Stomach (tissue), 9 donors: ENCODE data around the gene SPECC1. TPM values are rescaled to one million over a fixed set of nuclear protein-coding genes. Genes with fewer than 3 reads are reported as not detected.
"Not testable (repeated sequence)": the region's sequence is repeated elsewhere in the genome, so short reads cannot be mapped to it uniquely, and the experiment has no call there.

ENCODE experiments used
- DNase-seq, 2 donors: peaks; one replicate each; pipeline versions ENCODE4 v3.0.0 to v3.0.0-alpha.2; 2013 to 2019
- H3K27ac ChIP-seq, 5 donors: fragments of 200-600 bp in 4 of 5; sonication (generic) in 4 of 5; one replicate each; pipeline ENCODE4 v1.5.1; 2013 to 2019; ENCODE audit warnings: mild to moderate bottlenecking in 1 of 5, moderate library complexity in 1 of 5
- H3K27me3 ChIP-seq, 3 donors: fragments of 200-600 bp; sonication (generic); one replicate each; pipeline ENCODE4 v1.5.1; 2017 to 2019; ENCODE audit warnings: mixed run types in 1 of 3
- H3K36me3 ChIP-seq, 4 donors: fragments of 200-600 bp; sonication (generic); 1 replicate in 3 of 4; 2 replicates in 1 of 4; pipeline ENCODE4 v1.5.1; 2016 to 2019
- H3K4me1 ChIP-seq, 4 donors: fragments of 200-600 bp; sonication (generic); one replicate each; pipeline ENCODE4 v1.5.1; 2016 to 2019
- H3K4me3 ChIP-seq, 4 donors: fragments of 200-600 bp; sonication (generic) in 3 of 4; one replicate each; pipeline ENCODE4 v1.5.1; 2016 to 2019; ENCODE audit warnings: mild to moderate bottlenecking in 1 of 4
- H3K9me3 ChIP-seq, 4 donors: fragments of 200-600 bp; sonication (generic); one replicate each; pipeline ENCODE4 v1.5.1; 2016 to 2019
- CTCF ChIP-seq, 7 experiments: fragments of 450-650 bp in 4 of 7; fragments of 200-600 bp in 3 of 7; sonication (generic) in 3 of 7; IDR thresholded peaks; one replicate each; pipeline ENCODE4 v1.5.1; 2016 to 2019; ENCODE audit warnings: antibody characterized with exemption in 7 of 7, control low read depth in 2 of 7, mild to moderate bottlenecking in 1 of 7
- EP300 ChIP-seq: sonication (generic); formaldehyde crosslinking; IDR thresholded peaks from one replicate; pipeline ENCODE4 v1.6.1; 2017; ENCODE audit warnings: antibody characterized with exemption
- POLR2A ChIP-seq, 4 donors: fragments of 450-650 bp; IDR thresholded peaks; one replicate each; pipeline ENCODE4 v1.6.1; 2016; ENCODE audit warnings: antibody characterized with exemption in 4 of 4, control low read depth in 2 of 4, mild to moderate bottlenecking in 1 of 4, moderate library complexity in 1 of 4
- POLR2AphosphoS5 ChIP-seq, 3 donors: sonication (generic); formaldehyde crosslinking; IDR thresholded peaks; one replicate each; pipeline ENCODE4 v1.6.1; 2016; ENCODE audit warnings: antibody characterized with exemption in 3 of 3
- WGBS, 5 donors: extraction: QIAGEN DNeasy Blood & Tissue Kit in 3 of 5; methylation state at CpG; one replicate each; pipeline versions ENCODE4 v1.1.5 to v1.1.7; 2013 to 2018; 5-methylcytosine and 5-hydroxymethylcytosine counted together
- intact Hi-C: fragments of 100-400 bp; cut with DNase I; formaldehyde crosslinking; loops from one replicate; pipeline ENCODE4 v1.15.1; 2023; ENCODE audit warnings: low total_unique reads
- polyA plus RNA-seq, 3 donors: library from polyadenylated mRNA; stranded (reverse); fragments of 200-250 nt; gene quantifications; one replicate each; pipeline ENCODE4 v1.2.3, GENCODE V29; 2013
- total RNA-seq, 5 donors: library from RNA; depleted of rRNA; stranded (reverse); fragments of >200 nt; gene quantifications; one replicate each; pipeline versions ENCODE4 v1.1.0 to v1.2.3, GENCODE V29; 2014 to 2016
- donor health status: healthy with polysubstance abuse.
- donor health status: Bipolar disorder and iron deficiency.
- donor health status: healthy.

The SPECC1 gene
- total and polyA plus RNA-seq, 8 donors: 12.8 to 161 (median 34.5) TPM

- peak in 1 of 7 experiments; percentile 62 for TF ChIP-seq CTCF (IDR thresholded peaks at IDR 0.05)
- no peak for TF ChIP-seq EP300
- Histone ChIP-seq H3K27me3 (peaks cover 0 to 55% (median 15%) of the 10 kb centered on the region in 3 donors), H3K4me1 (peaks cover 9 to 23% (median 21%) of the 10 kb centered on the region in 4 donors), H3K36me3 (no peaks in the 10 kb centered on the region), H3K9me3 (no peaks in the 10 kb centered on the region), H3K4me3 (peak overlapping the region; percentile 63 to 81 (median 70)), H3K27ac (peak overlapping the region in 3 of 5 donors; percentile 68 to 80 (median 69))
- intact Hi-C loops: no loop called here
- no peak for DNase-seq
- WGBS, 5 donors: 0% methylated on average over 5 to 18 of the region's 18 CpGs
These were observed 182 bp upstream of the SPECC1 start for GRCh38 chr17:20009052-20009301.

GRCh38 chr17:20010099-20010863, 1.1 kb downstream of the SPECC1 start:
- WGBS, 5 donors: 18 to 26% (median 19%) methylated on average over 11 of the region's 11 CpGs

DNA sequence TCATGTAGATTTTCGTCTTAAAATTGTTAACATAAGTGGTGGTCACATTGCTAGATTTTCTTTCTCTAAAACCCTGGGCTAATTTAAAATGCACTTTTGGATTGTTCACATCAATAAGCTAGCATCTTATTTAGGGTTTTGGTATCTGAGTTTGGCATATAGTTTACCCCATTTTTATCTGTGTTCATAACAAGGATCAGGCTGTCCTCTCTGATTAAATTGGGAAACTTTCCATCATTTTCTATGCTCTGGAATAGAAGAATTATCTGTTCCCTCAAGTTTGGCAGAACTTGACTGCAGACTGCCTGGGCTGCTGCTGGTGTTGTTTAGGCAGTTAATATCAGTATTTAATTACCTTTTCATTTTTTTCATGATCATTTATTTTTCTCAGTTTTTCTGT, 1.8 kb downstream of the SPECC1 start:
- H3K4me1 ChIP-seq: peaks cover 9 to 23% (median 21%) of the 10 kb centered on the region in 4 donors
- no peak overlapping the region for H3K27ac ChIP-seq
- 60 to 69% (median 69%) methylated on average over 1 of the region's 1 CpG for WGBS, 5 donors
- no peaks in the 10 kb centered on the region for H3K36me3 ChIP-seq
- H3K9me3 ChIP-seq: no peaks in the 10 kb centered on the region
- no peak for TF ChIP-seq POLR2A (IDR thresholded peaks at IDR 0.05)
- TF ChIP-seq CTCF (IDR thresholded peaks at IDR 0.05): no peak
- no peak for DNase-seq
- H3K27me3 ChIP-seq: peaks cover 0 to 37% (median 5%) of the 10 kb centered on the region in 3 donors
- intact Hi-C loops: no loop called here
- no peak overlapping the region for H3K4me3 ChIP-seq

More at GRCh38 chr17:20010099-20010863, 1.1 kb downstream of the SPECC1 start:
- H3K4me3 ChIP-seq: peak overlapping the region; percentile 63 to 81 (median 70)
- TF ChIP-seq CTCF (IDR thresholded peaks at IDR 0.05) (peak in 3 of 7 experiments; percentile 14 to 36 (median 23)), POLR2A (IDR thresholded peaks at IDR 0.05) (no peak), EP300 (no peak)
- intact Hi-C loops: no loop called here
- peaks cover 0 to 42% (median 8%) of the 10 kb centered on the region in 3 donors for H3K27me3 ChIP-seq
- H3K4me1 ChIP-seq: peaks cover 9 to 23% (median 21%) of the 10 kb centered on the region in 4 donors
- H3K36me3 ChIP-seq: no peaks in the 10 kb centered on the region
- peak overlapping the region in 4 of 5 donors; percentile 61 to 80 (median 68) for H3K27ac ChIP-seq
- H3K9me3 ChIP-seq: no peaks in the 10 kb centered on the region
- peak; percentile 45 to 79 for DNase-seq

GRCh38 chr17:20012017-20012536, 2.9 kb downstream of the SPECC1 start:
- no peak overlapping the region for H3K4me3 ChIP-seq
- H3K9me3 ChIP-seq: no peaks in the 10 kb centered on the region
- intact Hi-C loops: no loop called here
- peaks cover 0 to 37% (median 5%) of the 10 kb centered on the region in 3 donors for H3K27me3 ChIP-seq
- no peak for DNase-seq
- no peak for TF ChIP-seq CTCF (IDR thresholded peaks at IDR 0.05)
- no peak for TF ChIP-seq EP300
- no peak for TF ChIP-seq POLR2A (IDR thresholded peaks at IDR 0.05)
- TF ChIP-seq POLR2AphosphoS5 (IDR thresholded peaks at IDR 0.05): no peak
- H3K36me3 ChIP-seq: no peaks in the 10 kb centered on the region
- WGBS, 5 donors: 60 to 74% (median 69%) methylated on average over 2 of the region's 2 CpGs
- no peak overlapping the region for H3K27ac ChIP-seq
- peaks cover 9 to 23% (median 21%) of the 10 kb centered on the region in 4 donors for H3K4me1 ChIP-seq

GRCh38 chr17:20016475-20016992, 7.4 kb downstream of the SPECC1 start:
- DNase-seq, H3K9me3 ChIP-seq, H3K4me1 ChIP-seq, H3K36me3 ChIP-seq, H3K27ac ChIP-seq, H3K4me3 ChIP-seq, intact Hi-C loops: not testable (repeated sequence)
- peaks cover 0 to 12% (median 0%) of the 10 kb centered on the region in 3 donors for H3K27me3 ChIP-seq
- 94 to 98% (median 97%) methylated on average over 12 to 32 of the region's 32 CpGs for WGBS, 5 donors
